GM10847 (cell line): ENCODE data around the gene PRRX2.

ENCODE experiments used
- POLR2A ChIP-seq: IDR thresholded peaks from 2 replicates; pipeline ENCODE4 v1.6.1; 2011; ENCODE audit not compliant: insufficient read length; ENCODE audit errors: extremely low read depth

The PRRX2 gene

DNA sequence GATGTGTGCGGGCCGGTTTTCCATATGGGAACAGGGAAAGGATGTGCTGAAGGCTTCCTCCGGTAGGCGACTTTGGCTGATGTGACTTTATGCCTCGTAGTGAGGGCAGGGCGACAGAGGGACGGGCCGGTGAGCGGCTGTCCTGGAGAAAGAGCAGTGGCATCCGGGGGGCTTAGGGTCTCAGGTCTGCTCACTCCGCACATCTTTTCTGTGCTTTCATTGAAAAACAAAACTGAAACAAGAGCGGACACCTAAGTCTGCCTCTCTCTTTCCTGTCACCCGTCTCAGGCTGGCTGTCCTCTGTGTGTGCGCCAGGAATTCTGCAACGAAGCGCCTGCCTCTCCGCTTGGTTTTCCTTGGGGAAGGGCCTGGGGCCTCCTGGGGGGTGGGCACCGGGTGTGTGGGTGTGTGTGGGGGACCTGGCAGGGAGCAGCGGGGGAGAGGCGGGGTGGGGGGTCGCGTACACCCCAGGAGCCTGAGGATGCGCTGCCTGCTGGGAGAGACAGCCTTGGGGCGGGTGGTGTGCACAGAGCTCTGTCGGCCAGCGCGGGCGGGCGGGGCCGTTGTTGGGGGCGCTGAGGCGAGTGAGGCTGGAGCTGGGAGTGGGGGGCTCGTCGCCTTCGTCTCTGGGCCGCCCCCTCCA is 580 bp upstream of the PRRX2 start:
- TF ChIP-seq POLR2A = no peak

DNA sequence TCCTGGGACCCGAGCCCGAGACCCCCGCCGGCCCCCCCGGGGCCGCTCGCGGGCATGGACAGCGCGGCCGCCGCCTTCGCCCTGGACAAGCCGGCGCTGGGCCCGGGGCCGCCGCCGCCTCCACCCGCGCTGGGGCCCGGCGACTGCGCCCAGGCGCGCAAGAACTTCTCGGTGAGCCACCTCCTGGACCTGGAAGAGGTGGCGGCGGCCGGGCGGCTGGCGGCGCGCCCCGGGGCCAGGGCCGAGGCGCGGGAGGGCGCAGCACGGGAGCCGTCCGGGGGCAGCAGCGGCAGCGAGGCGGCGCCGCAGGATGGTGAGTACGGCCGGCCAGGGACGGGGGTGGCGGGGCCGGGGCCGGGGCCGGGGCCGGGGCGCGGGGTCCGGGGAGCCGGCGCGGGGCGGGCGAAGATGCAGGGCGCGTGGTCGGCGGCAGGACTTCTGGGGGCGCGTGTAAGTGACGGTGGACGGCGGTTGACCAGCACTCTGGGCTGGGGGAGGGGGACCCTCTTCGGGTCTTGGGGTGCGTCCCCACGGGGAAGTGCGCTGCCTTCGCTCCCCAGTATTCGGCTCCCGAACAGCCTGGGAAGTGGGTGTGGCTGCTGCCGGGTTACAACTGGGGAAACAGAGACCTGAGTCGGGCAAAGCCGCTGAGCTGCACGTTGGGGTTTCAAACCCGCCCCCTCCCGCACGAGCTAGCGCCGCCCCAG is 520 bp downstream of the PRRX2 start:
- TF ChIP-seq POLR2A = no peak

DNA sequence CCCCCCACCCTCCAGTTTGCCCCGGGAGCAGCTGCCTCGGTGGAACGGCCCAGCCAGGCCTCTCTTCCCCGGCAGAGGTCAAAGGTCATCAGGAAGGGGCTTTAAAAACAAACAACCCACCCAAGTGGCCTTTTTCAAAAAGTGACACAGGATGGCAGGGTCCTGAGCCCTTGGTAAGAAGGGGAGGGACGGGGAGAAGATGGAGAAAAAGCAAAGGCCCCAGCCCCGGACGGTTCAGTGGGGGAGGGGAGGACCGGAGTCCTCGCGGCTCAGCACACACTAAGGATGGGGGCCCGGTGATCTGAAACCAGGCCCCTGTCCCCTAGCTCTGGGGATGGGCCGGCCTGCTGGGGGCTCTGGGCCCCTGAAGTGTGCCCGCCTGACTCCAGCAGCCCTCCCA is 1.1 kb downstream of the PRRX2 start:
- TF ChIP-seq POLR2A = no peak

DNA sequence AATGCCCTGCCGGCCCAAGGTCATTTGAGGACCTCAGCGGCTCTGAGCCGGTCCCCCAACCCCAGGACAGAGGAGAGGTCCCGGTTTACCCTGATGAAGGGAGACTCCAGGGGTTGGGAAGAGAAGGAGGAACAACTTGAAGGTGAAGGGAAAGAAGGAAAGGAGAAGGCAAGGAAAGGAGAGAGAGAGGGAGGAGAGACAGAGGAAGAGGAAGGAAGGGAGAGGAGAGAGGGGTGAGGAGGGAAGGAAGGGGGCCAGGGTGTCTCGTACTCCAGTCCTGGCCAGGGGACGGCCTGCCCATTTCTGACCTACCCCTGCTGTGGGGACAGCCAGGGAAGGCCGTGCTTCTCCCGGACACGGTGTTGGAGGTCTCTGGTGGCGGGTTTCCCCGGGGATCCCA is 1.9 kb downstream of the PRRX2 start:
- no peak for TF ChIP-seq POLR2A

DNA sequence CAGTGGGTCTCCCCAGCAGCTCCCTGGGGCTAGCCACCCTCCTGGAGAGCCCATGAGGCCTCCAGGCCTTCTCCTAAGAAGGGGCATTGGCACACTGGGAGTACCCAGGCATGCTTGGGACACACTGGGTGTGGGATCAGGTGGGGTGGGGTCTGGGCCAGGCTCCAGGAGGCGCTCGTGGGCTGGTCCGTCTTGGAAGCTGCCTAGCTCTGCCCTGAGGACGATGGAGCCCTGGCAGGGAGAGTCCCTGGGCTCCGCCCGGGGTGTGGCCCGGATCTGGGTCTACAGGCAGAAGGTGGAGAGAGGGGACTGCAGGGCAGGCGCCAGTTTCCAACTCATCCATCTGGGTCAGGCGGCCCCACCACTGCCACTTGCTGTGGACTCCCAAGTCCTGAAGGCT is 2.4 kb downstream of the PRRX2 start:
- TF ChIP-seq POLR2A = no peak

DNA sequence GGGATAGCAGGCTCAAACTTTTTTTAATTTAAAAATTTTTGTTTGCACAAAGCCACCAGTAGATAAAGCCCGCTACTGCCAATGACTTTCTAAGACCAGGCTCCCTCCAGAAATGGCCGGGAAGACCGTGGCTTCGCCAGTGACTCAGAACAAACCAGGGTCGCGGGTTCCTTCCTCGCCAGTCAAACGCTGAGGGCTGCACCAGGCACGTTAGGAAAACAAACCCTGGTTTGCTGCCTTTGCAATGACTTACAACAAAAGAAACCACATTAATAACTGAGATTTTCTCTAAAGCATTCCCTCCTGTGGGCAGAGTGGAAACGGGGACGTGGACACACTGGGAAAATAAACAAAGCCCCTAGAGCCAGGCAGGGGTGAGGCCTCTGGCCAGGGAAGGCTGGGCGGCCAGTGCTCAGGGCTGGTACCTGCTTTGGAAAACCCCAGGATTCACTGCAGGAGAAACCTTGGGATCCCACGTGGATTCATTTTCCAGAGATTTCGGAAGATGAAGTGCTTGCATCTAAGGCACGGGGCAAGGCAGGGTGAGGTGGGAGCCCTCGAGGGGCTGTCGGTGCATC is 3.8 kb downstream of the PRRX2 start:
- no peak for TF ChIP-seq POLR2A

DNA sequence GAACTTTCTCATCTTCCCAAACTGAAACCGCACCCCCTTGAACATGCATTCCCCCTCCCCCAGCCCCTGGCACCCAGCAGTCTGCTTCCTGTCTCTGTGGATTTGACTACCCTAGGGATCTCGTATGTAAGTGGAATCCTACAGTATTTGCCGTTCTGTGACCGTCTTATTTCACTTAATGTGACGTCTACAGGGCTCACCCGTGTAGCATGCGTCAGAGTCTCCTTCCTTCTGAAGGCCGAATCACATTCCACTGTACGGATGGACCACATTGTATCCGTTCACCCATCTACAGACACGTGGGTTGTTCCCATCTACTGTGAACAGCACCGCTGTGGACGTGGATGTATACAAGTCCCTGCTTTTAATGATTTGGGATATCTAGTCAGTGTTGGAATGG is 4.5 kb downstream of the PRRX2 start:
- TF ChIP-seq POLR2A = no peak

DNA sequence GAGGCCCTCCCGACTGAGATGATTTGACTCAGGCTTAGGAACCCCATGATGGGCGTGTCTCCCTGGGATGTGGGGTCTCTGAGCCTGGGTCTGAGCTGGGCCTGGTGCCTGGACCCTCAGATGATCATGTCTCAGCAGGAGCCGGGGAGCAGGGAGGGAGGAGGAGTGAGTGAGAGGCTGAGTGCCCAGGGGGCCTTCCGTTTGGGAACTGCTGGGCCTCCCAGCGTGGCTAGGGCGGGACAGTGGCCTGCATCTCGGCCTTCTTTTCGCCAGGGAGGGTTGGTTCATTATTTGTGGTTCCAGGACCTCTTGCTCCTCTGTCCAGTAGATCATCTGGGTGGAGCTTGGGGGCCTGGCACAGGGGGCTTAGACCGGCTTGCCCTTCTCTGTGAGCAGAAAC is 5.6 kb downstream of the PRRX2 start:
- no peak for TF ChIP-seq POLR2A

DNA sequence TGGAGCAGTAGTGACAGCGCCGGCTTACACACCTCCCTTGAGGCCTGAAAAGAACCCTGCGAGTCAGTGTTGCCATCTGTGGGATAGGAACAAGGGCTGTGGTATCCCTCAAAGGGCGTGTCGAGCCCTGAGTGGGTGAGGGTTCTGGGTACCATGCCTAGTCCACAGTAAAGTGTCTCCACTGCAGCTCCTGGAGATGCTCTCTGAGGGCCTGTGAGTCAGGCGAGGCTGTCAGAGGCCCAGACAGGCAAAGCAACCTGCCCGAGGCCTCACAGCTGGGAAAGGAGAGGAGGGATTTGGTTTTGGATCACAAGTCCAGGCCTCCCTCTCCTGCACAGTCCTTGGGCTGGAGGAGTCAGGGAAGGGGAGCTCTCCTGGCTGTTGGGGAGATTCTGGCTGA is 6.1 kb downstream of the PRRX2 start:
- TF ChIP-seq POLR2A = no peak

DNA sequence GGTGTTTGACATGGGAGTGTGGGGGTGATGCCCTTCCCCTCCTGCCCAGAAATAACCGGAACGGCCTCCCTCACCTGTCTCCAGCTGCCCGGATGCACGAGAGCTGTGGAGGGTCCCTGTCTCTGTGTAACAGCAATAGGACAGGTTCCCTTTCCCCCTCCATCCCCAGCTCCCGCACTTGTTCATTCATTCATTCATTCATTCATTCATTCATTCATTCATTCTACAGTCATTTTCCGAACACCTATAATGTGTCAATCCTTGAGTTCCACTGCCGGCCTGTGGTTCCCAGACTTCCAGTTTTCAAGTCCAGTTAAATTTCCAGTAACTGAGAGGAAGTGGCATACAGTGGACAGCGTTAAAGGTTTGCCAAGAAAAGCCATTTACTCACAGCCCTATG is 7.3 kb downstream of the PRRX2 start:
- TF ChIP-seq POLR2A = no peak

DNA sequence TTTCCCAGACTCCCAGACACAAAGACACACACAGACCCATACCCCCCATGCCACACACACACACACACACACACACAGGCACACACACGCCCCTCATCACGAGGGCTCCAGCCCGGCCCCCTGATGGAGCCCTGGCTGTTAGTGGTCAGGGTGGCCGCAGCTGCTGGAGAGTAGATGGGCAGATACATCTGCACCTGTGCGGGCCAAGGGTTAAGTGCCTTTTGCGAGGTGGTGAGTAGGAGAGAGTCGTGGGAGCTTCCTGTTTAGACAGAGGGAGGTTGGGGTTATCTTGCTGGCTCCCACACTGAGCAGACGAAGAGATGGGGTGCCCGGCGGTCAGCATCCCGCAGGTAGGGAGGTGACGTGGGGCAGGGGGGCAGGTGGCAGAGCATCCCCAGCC is 8.2 kb downstream of the PRRX2 start:
- TF ChIP-seq POLR2A = no peak

DNA sequence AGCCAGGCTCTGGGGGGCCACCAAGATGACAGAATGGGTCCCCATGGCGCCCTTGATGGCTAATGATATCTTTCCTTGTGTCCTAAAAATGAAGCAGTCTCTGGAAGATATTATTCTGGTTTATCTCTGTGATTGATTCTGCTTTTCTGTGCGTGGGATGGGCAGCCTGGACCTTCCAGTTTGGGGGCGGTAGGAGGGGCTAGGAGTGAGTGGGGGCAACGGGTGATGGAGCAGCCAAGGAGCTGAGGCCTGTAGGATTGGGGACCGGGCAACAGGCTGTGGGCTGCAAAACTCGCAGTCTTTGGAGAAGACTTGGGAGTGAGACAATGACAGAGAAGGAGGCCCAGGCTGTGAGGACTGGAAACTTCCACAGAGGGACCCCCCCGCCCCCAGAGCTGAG is 8.8 kb downstream of the PRRX2 start:
- TF ChIP-seq POLR2A = no peak

DNA sequence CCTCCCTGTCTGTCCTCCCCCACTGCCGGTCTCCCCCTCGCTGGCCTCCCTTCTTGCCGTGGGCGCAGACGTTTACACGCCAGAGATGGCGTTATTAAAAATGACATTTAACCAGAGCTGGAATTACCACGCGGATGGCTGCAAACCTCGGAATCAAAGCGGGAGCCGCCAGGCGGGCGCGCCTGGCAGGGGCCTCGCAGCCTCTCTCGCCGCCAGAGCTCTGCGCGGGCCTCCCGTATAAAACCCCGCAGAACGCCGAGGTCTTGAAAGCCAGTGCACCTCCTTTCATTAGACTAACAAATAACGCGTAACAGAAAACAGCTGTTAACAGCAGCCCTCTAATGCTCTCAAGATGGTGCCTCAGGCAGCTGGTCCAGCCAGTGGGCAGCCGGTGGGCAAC is 10.2 kb downstream of the PRRX2 start:
- TF ChIP-seq POLR2A = no peak

DNA sequence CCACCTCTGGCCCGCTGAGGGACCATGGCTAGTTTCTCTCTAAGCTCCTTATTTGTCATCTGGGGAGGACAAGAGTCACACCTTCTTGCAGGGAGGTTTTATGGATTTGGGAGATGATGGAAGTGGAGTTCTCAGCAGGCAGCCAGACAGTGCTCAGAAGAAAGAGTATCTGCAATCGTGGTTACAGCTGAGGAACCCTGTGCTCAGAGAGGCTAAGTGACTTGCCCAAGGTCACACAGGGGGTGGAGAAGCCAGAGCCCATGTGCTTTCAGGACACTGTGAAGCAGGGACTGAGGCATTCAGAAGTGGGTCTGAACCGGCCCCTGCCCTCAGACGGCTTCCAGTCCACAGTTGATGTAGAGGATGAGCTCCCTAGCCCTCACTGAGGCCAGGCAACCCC is 10.8 kb downstream of the PRRX2 start:
- TF ChIP-seq POLR2A = no peak

DNA sequence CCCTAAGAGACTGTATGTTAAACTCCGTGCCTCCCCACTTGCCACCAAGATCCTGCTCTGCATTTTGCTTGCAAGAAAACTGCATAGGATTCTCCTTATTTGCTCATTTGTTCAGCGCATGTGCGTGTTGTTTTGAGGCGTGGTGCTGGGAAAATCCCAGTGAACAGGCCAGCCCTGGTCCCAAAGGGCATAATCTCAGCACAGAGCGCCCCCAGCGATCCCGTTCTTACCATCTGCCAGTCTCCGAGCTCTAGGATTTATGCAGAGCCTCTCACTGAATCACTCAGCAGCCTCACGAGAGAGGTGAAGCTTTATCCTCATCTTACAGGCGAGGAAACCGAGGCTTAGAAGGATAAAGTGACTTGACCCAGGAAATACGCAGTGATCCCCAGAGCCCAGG is 11.5 kb downstream of the PRRX2 start:
- TF ChIP-seq POLR2A = no peak

DNA sequence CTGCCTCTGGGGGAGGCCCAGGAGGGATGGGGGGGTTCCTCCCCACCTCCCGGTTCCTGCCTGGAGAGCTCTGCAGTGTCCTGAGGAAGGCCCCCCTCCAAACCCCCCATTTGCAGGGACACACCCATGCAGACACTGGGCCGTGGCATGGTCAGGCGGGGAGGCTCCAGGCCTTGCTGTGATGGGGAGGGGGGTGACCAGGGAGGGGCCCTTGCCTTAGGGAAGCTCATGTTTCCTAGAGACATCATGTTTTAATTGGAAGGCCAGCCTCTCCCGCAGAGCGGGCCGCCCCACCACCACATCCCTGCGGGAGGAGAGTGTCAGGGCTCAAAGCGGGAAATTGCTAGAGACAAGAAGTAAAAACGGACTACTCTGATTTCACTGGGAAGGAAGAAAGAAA is 12.0 kb downstream of the PRRX2 start:
- TF ChIP-seq POLR2A = no peak

DNA sequence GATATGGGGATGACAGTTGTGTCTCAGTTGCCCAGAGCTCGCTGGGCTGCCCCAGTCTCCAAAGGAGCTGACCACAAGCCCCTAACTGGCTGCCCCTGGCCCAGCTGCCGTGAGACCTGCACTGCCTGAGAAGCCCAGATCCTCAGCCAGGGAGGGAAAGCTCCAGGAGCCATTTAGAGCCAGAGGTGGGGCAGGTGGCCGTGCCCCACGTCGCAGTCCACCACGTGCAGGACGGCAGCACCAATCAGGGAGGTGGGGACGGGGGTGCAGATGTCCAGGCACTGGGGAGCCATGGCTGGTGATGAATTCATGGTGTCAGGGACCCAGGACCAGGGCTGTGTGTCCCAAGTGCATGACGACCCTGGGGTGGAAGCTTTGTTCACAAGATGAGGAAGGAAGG is 13.4 kb downstream of the PRRX2 start:
- no peak for TF ChIP-seq POLR2A
